WI38 (cell line): ENCODE data around the gene GHRHR.

Experiments
- H3K4me3 ChIP-seq: 2 replicates; pipeline ENCODE4 v1.5.1; 2011; ENCODE audit warnings: low read depth, mild to moderate bottlenecking, control low read depth, low read length
- CTCF ChIP-seq: IDR thresholded peaks from 2 replicates; pipeline ENCODE4 v1.5.1; 2012; ENCODE audit warnings: low read depth, mild to moderate bottlenecking, control low read depth, low read length

The GHRHR gene

GRCh38 chr7:31028006-31028405 is 64.3 kb downstream of the GHRHR start:
- TF ChIP-seq CTCF, result no peak
- no peak overlapping the region for H3K4me3 ChIP-seq

DNA sequence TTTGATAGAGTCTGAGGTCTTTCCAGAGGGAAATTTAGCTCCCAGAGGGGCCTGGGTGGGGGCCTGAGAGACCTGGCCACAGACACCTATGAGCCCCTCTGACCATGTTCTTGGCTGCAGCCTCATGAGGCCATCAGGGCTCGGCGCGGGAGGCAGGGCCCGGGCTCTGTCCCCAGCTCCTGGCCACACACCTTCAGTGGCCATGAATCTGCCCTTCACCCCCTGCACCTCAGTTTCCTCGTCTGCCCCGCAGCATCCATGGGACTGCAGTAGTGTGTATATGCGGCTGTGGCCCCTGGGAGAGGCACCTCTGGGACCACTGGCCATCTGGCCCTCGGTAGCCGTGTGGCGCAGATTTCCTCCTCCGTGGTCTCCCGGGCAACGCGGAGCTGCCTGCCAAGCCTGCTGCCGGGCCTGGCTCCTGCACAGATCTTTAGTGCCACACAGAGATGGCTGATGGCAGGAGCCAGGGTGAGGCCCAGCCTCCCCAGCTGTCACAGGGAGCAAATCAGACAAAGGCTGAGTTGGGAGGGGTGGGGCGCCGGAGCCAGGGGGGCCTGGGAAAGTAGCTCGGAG is 64.8 kb downstream of the GHRHR start:
- TF ChIP-seq CTCF, result no peak
- H3K4me3 ChIP-seq, result no peak overlapping the region
